Parathyroid adenoma (tissue), 2 donors: ENCODE measurements around the gene CLCN7.

Experiments used
- H2AFZ ChIP-seq: fragments of 300-600 bp; sonication (generic); one replicate; pipeline ENCODE4 v1.7.0; 2017; ENCODE audit warnings: antibody characterized with exemption, mild to moderate bottlenecking
- H3K27ac ChIP-seq: fragments of 300-600 bp; sonication (generic); one replicate; pipeline ENCODE4 v1.7.0; 2017
- H3K27me3 ChIP-seq: fragments of 300-600 bp; sonication (generic); one replicate; pipeline ENCODE4 v1.7.0; 2017; ENCODE audit warnings: low read length; ENCODE audit not compliant: control insufficient read depth, insufficient read depth
- H3K36me3 ChIP-seq: fragments of 300-600 bp; sonication (generic); one replicate; pipeline ENCODE4 v1.7.0; 2017; ENCODE audit warnings: low read length; ENCODE audit not compliant: control insufficient read depth, insufficient read depth
- H3K4me1 ChIP-seq: fragments of 300-600 bp; sonication (generic); one replicate; pipeline ENCODE4 v1.7.0; 2017; ENCODE audit warnings: control low read depth
- H3K4me2 ChIP-seq: fragments of 300-600 bp; sonication (generic); one replicate; pipeline ENCODE4 v1.7.0; 2017; ENCODE audit warnings: low read length
- H3K4me3 ChIP-seq: fragments of 300-600 bp; sonication (generic); one replicate; pipeline ENCODE4 v1.7.0; 2017; ENCODE audit warnings: low read depth, low read length
- H3K79me2 ChIP-seq: fragments of 300-600 bp; sonication (generic); one replicate; pipeline ENCODE4 v1.7.0; 2017; ENCODE audit warnings: control low read depth
- H3K9ac ChIP-seq: fragments of 300-600 bp; sonication (generic); one replicate; pipeline ENCODE4 v1.7.0; 2017; ENCODE audit warnings: mild to moderate bottlenecking
- H3K9me3 ChIP-seq: fragments of 300-600 bp; sonication (generic); one replicate; pipeline ENCODE4 v1.7.0; 2017; ENCODE audit warnings: low read length; ENCODE audit not compliant: control insufficient read depth
- TF ChIP-seq, protein P1 (sequence below): fragments of 300-600 bp; sonication (generic); IDR thresholded peaks from one replicate; pipeline ENCODE4 v1.7.0; 2017; ENCODE audit warnings: antibody characterized with exemption, mild to moderate bottlenecking
- donor health status: primary hyperparathyroidism.

The CLCN7 gene, protein sequence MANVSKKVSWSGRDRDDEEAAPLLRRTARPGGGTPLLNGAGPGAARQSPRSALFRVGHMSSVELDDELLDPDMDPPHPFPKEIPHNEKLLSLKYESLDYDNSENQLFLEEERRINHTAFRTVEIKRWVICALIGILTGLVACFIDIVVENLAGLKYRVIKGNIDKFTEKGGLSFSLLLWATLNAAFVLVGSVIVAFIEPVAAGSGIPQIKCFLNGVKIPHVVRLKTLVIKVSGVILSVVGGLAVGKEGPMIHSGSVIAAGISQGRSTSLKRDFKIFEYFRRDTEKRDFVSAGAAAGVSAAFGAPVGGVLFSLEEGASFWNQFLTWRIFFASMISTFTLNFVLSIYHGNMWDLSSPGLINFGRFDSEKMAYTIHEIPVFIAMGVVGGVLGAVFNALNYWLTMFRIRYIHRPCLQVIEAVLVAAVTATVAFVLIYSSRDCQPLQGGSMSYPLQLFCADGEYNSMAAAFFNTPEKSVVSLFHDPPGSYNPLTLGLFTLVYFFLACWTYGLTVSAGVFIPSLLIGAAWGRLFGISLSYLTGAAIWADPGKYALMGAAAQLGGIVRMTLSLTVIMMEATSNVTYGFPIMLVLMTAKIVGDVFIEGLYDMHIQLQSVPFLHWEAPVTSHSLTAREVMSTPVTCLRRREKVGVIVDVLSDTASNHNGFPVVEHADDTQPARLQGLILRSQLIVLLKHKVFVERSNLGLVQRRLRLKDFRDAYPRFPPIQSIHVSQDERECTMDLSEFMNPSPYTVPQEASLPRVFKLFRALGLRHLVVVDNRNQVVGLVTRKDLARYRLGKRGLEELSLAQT

DNA sequence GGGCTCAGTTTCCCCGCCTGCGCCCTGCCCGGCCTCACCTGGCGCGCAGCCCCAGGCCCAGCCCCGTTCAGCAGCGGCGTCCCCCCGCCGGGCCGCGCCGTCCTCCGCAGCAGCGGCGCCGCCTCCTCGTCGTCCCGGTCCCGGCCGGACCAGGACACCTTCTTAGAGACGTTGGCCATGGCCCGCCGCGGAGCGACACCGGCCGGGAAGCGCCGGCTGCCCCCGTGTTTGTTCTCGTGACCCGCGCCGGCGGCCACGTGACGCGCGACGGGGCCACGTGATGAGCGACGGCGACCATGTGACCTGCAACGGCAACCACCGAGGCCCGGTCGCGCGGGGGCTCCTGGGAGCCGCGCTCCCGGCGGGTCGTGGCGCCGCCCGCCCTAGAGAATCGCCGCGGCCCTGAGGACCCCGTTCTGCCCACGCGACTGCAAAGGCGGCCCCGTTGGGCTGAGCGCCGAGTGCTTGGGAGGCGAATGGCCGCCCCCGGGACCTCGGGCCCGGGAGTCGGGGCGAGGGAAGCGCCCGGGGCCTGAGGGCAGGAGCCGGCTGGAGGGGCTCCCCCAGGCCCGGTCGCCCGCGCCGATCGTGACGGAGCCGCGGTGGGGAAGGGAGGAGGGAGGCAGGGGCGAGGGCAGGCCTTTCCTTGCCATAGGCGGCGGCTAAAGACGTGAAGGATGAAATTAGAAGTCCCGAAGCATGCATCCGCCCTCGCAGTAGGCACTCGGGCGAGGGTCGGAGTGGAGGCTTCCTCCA is at the start of gene CLCN7:
Gene CLCN7, minus strand, starts transcription at position 233 of the 756 bp plus-strand sequence. Its CDS starts 54 bp downstream, at position 179.
- Histone ChIP-seq H3K27me3 (no peaks in the 10 kb centered on the region), H3K4me2 (peak within 1 kb of the TSS; percentile 99), H3K9ac (peak within 1 kb of the TSS; percentile 91), H3K9me3 (no peaks in the 10 kb centered on the region), H3K4me1 (peaks cover 4% of the 10 kb centered on the region), H2AFZ (peak within 1 kb of the TSS; percentile 90), H3K36me3 (no peaks in the 10 kb centered on the region), H3K4me3 (peak within 1 kb of the TSS; percentile 96), H3K27ac (peak within 1 kb of the TSS; percentile 63), H3K79me2 (peaks cover 17% of the 10 kb centered on the region)
- TF ChIP-seq, protein P1, sequence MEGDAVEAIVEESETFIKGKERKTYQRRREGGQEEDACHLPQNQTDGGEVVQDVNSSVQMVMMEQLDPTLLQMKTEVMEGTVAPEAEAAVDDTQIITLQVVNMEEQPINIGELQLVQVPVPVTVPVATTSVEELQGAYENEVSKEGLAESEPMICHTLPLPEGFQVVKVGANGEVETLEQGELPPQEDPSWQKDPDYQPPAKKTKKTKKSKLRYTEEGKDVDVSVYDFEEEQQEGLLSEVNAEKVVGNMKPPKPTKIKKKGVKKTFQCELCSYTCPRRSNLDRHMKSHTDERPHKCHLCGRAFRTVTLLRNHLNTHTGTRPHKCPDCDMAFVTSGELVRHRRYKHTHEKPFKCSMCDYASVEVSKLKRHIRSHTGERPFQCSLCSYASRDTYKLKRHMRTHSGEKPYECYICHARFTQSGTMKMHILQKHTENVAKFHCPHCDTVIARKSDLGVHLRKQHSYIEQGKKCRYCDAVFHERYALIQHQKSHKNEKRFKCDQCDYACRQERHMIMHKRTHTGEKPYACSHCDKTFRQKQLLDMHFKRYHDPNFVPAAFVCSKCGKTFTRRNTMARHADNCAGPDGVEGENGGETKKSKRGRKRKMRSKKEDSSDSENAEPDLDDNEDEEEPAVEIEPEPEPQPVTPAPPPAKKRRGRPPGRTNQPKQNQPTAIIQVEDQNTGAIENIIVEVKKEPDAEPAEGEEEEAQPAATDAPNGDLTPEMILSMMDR: no peak

DNA sequence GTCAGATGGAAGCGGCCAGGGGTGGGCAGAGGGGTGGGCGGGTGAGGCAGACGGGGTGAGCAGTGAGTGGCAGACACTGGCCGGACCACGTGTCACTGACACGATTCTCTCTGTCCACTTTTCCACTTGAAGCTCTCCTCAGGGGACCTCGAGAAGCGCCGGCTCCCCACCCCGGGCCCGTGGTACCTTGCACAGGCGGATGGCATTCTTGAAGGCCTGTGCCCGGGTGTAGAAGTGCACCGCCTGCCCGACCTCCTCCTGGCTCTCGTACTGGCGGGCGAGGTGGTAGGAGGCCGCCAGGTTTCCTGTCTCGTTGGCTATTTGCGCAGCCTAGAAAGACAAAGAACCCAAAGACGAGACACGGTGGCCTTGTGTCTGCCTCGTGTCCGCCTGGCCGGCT is 49.5 kb upstream of the CLCN7 start:
- no peaks in the 10 kb centered on the region for H3K36me3 ChIP-seq
- H3K79me2 ChIP-seq: no peaks in the 10 kb centered on the region
- no peak overlapping the region for H3K4me2 ChIP-seq
- H3K9ac ChIP-seq: no peak overlapping the region
- H3K9me3 ChIP-seq: no peaks in the 10 kb centered on the region
- TF ChIP-seq, protein P1: no peak
- no peaks in the 10 kb centered on the region for H3K4me1 ChIP-seq
- no peak overlapping the region for H3K27ac ChIP-seq
- H3K27me3 ChIP-seq: no peaks in the 10 kb centered on the region
- H3K4me3 ChIP-seq: no peak overlapping the region
- no peak overlapping the region for H2AFZ ChIP-seq

DNA sequence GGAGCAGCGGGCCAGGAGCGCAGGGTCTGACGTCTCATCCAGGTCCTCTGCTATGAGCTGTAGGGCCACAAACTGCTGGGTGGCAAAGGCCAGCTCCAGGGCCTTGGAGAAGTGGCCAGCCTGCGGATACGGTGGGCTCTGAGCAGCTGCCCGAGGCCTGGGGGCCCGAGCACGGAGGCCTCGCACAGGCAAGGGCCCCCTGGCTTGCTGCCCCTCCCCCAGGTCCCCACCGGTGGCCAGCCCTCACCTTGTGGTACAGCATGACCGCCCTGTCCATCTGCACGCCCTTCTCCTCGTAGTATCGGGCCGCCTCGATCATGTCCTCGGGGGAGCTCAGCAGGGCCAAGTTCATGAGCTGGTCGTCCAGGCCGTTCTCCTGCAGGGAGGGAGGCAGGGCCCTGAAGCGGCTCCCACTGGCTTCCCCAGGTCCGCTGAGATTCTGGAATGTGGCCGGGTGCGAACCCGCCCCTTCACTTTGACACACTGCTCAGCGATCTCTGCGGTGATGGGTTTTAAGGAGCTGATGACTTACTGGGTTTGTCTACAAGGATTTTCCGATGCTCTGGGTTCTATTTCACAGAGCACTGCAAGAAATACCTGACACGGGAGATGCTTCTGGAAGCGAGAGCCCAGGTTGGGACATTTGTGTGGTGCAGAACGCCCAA is 48.9 kb upstream of the CLCN7 start:
- H3K9ac ChIP-seq: no peak overlapping the region
- H3K27ac ChIP-seq: no peak overlapping the region
- H3K4me2 ChIP-seq: no peak overlapping the region
- H2AFZ ChIP-seq: no peak overlapping the region
- H3K79me2 ChIP-seq: no peaks in the 10 kb centered on the region
- H3K27me3 ChIP-seq: no peaks in the 10 kb centered on the region
- no peaks in the 10 kb centered on the region for H3K9me3 ChIP-seq
- H3K4me3 ChIP-seq: no peak overlapping the region
- H3K36me3 ChIP-seq: no peaks in the 10 kb centered on the region
- no peaks in the 10 kb centered on the region for H3K4me1 ChIP-seq
- TF ChIP-seq, protein P1: no peak

DNA sequence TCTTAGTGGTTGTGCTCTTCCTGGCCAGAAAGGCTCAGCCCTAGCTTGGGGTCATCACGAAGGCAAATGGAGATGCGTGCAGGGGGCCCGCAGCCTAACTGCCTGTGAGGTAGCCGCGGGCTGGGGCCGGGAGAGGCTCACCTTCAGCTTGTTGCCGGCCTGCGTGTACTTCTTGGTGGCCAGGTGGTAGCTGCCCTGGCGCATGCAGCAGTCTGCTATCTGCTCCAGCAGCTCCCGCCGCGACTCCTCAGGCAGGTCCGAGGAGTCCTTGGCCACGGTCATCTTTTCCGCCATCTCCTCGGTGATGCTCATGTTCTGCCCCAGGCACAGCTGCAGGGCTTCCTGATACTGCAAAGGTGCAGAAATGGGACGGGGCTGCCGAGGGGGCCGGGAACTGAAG is 45.6 kb upstream of the CLCN7 start:
- Histone ChIP-seq H3K27ac (no peak overlapping the region), H3K4me3 (no peak overlapping the region), H3K4me1 (no peaks in the 10 kb centered on the region), H3K4me2 (no peak overlapping the region), H3K27me3 (no peaks in the 10 kb centered on the region), H3K9ac (no peak overlapping the region), H3K36me3 (no peaks in the 10 kb centered on the region), H3K9me3 (no peaks in the 10 kb centered on the region), H2AFZ (no peak overlapping the region), H3K79me2 (no peaks in the 10 kb centered on the region)
- TF ChIP-seq, protein P1: no peak
